Effector memory CD8-positive, alpha-beta T cell (primary cell): Measurements from ENCODE around the gene PLXDC2.
"Not testable (repeated sequence)": the region's sequence is repeated elsewhere in the genome, so short reads cannot be mapped to it uniquely, and the experiment has no call there.

Source experiments
- ATAC-seq: fragments of 150-1000 bp; cut with Tn5 transposase; replicated peaks from 2 replicates; pipeline ENCODE4 v1.10.0; 2021; ENCODE audit warnings: mild to moderate bottlenecking, moderate library complexity
- DNase-seq, 3 experiments: peaks; one replicate each; pipeline ENCODE4 v3.0.0; 2021
- H3K27ac Mint-ChIP-seq, 2 donors: one replicate each; pipeline ENCODE4 v1.8.0; 2022; ENCODE audit warnings: mild to moderate bottlenecking in 2 of 2, mixed read lengths in 2 of 2, moderate library complexity in 2 of 2
- H3K27me3 Mint-ChIP-seq, 2 donors: one replicate each; pipeline ENCODE4 v1.8.0; 2022; ENCODE audit warnings: mixed read lengths in 2 of 2
- H3K36me3 Mint-ChIP-seq: one replicate; pipeline ENCODE4 v1.8.0; 2022; ENCODE audit warnings: mild to moderate bottlenecking, moderate library complexity, mixed read lengths; ENCODE audit not compliant: insufficient read depth
- H3K4me1 Mint-ChIP-seq, 2 donors: one replicate each; pipeline ENCODE4 v1.8.0; 2022; ENCODE audit warnings: low read depth in 2 of 2, mixed read lengths in 2 of 2
- H3K4me3 Mint-ChIP-seq, 2 donors: one replicate each; pipeline ENCODE4 v1.8.0; 2022; ENCODE audit warnings: mild to moderate bottlenecking in 2 of 2, mixed read lengths in 2 of 2, moderate library complexity in 2 of 2
- H3K9me3 Mint-ChIP-seq, 2 donors: one replicate each; pipeline ENCODE4 v1.8.0; 2022; ENCODE audit warnings: mixed read lengths in 2 of 2

Gene PLXDC2

DNA sequence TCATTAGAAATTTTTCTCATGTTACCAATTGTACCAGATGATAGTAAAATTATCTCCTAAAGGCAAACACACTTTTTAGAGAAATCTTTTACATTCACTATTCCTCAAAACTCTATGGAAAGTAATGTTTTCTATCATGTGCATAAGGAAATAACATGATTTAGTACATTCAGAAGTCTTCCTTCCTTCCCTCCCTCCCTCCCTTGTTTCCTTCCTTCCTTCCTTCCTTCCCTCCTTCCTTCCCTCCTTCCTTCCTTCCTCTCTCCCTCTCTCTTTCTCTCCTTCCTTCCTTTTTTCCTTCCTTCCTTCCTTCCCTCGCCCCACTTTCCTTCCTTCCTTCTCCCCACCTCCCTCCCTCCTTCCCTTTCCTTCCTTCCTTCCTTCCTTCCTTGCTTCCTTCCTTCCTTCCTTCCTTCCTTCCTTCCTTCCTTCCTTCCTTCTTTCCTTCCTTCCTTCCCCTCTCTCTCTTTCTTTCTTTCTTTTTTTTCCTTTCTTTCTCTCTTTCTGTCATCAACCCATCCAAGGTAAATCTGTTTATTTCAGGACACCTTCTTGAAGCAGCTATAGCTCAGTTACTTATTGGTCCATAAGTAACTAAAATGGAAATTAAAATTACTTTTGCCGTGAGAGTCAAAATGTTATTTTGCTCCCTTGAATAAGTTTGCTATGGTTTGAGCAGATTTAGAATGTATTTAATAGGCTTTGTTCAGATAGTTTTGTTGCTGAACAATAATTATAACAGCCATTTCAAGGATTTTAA is 197.9 kb downstream of the PLXDC2 start:
- Mint-ChIP-seq H3K4me1 (no peaks in the 10 kb centered on the region), H3K36me3 (no peaks in the 10 kb centered on the region), H3K4me3 (no peak overlapping the region), H3K27ac (no peak overlapping the region), H3K27me3 (no peaks in the 10 kb centered on the region), H3K9me3 (peaks cover 5 to 15% of the 10 kb centered on the region in 2 donors)
- DNase-seq (no peak), ATAC-seq (no peak)

DNA sequence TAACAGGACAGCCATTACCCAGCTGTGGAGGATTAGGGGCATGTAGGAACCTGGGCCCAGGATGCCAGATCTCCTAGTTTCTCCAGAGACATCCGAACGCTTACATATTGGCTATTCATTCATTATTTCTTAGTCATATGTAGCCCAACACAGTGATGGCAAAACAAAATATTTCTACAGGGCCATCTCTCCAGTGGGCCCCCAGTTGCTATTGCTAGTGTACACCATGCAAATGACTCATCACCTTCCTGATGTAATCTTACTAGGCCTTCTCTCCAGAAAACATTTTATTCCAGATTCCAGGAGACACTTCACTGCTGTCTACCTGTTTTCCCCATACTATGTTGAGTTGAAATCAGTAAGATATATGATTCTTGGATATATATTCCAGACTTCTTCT is 201.7 kb downstream of the PLXDC2 start:
- H3K9me3 Mint-ChIP-seq = peaks cover 9 to 21% of the 10 kb centered on the region in 2 donors
- H3K4me3 Mint-ChIP-seq = no peak overlapping the region
- no peaks in the 10 kb centered on the region for H3K4me1 Mint-ChIP-seq
- ATAC-seq (no peak), DNase-seq (no peak)
- no peaks in the 10 kb centered on the region for H3K27me3 Mint-ChIP-seq
- H3K36me3 Mint-ChIP-seq = no peaks in the 10 kb centered on the region
- no peak overlapping the region for H3K27ac Mint-ChIP-seq

GRCh38 chr10:20020677-20021076 is 204.4 kb downstream of the PLXDC2 start:
- no peaks in the 10 kb centered on the region for H3K27me3 Mint-ChIP-seq
- no peak overlapping the region for H3K4me3 Mint-ChIP-seq
- peaks cover 10 to 13% of the 10 kb centered on the region in 2 donors for H3K9me3 Mint-ChIP-seq
- H3K4me1 Mint-ChIP-seq = no peaks in the 10 kb centered on the region
- DNase-seq = no peak
- ATAC-seq = no peak
- no peaks in the 10 kb centered on the region for H3K36me3 Mint-ChIP-seq
- H3K27ac Mint-ChIP-seq = no peak overlapping the region

DNA sequence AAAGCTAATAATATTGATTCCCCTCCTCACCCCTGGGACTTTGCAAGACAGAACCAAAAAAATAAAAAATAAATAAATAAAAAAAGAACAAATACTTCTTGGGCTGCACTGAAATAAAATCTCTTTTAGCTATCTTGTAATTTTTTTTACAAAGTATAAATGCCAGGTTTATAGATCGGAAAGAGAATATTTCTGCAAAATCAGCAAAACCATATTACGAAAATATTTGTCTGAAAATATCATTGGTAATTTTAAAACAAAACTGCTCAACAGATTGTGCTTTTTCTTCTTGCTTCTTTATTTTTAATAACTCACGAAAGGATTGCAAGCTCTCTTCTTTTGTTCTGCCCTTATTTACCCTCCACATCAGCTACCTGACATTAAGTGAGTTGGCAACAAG is 213.3 kb downstream of the PLXDC2 start:
- no peaks in the 10 kb centered on the region for H3K27me3 Mint-ChIP-seq
- H3K4me1 Mint-ChIP-seq = no peaks in the 10 kb centered on the region
- no peak overlapping the region for H3K27ac Mint-ChIP-seq
- no peaks in the 10 kb centered on the region for H3K36me3 Mint-ChIP-seq
- ATAC-seq (no peak), DNase-seq (no peak)
- H3K9me3 Mint-ChIP-seq = peaks cover 5 to 13% of the 10 kb centered on the region in 2 donors
- no peak overlapping the region for H3K4me3 Mint-ChIP-seq

DNA sequence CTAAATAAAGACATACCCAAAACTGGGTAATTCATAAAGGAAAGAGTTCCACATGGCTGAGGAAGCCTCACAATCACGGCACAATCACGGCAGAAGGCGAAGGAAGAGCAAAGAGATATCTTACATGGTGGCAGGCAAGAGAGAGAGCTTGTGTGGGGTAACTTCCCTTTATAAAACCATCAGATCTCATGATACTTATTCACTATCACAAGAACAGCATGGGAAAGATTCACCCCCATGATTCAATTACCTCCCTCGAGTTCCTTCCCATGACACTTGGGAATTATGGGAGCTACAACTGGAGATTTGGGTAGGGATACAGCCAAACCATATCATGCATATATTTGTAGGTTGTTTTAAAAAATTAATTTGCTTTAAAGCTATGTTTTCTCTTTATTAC is 217.2 kb downstream of the PLXDC2 start:
- H3K27me3 Mint-ChIP-seq = no peaks in the 10 kb centered on the region
- DNase-seq = no peak
- H3K9me3 Mint-ChIP-seq = peaks cover 5 to 13% of the 10 kb centered on the region in 2 donors
- no peak overlapping the region for H3K27ac Mint-ChIP-seq
- ATAC-seq = no peak
- H3K36me3 Mint-ChIP-seq = no peaks in the 10 kb centered on the region
- no peak overlapping the region for H3K4me3 Mint-ChIP-seq
- H3K4me1 Mint-ChIP-seq = no peaks in the 10 kb centered on the region

DNA sequence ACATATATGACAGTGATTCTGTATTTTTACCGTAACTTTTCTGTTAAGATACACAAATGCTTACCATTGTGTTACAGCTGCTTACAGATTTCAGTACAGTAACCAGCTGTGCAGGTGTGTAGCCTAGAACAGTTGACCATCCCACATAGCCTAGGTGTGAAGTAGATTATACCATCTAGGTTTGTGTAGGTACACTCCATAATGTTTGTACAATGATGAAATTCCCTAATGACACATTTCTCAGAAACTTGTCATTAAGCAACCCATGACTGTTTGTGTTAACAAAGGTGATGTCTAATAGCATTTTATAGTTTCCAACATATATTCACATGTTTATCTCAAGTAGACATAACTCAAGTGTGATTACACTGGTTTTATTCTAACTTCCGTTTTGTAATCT is 218.5 kb downstream of the PLXDC2 start:
- H3K36me3 Mint-ChIP-seq = no peaks in the 10 kb centered on the region
- no peaks in the 10 kb centered on the region for H3K4me1 Mint-ChIP-seq
- ATAC-seq (no peak), DNase-seq (no peak)
- no peak overlapping the region for H3K4me3 Mint-ChIP-seq
- no peak overlapping the region for H3K27ac Mint-ChIP-seq
- H3K9me3 Mint-ChIP-seq = peaks cover 2 to 13% of the 10 kb centered on the region in 2 donors
- no peaks in the 10 kb centered on the region for H3K27me3 Mint-ChIP-seq

- ATAC-seq (no peak), DNase-seq (no peak)
- Mint-ChIP-seq H3K4me3 (no peak overlapping the region), H3K27ac (no peak overlapping the region), H3K36me3 (no peaks in the 10 kb centered on the region), H3K9me3 (peaks cover 3 to 7% of the 10 kb centered on the region in 2 donors), H3K4me1 (no peaks in the 10 kb centered on the region), H3K27me3 (no peaks in the 10 kb centered on the region)
These were observed 223.8 kb downstream of the PLXDC2 start for GRCh38 chr10:20040012-20040411.

- Mint-ChIP-seq H3K4me3 (no peak overlapping the region), H3K4me1 (no peaks in the 10 kb centered on the region), H3K9me3 (peaks cover 3 to 7% of the 10 kb centered on the region in 2 donors), H3K36me3 (no peaks in the 10 kb centered on the region), H3K27ac (no peak overlapping the region), H3K27me3 (no peaks in the 10 kb centered on the region)
- no peak for ATAC-seq
- DNase-seq = no peak
These were observed 225.7 kb downstream of the PLXDC2 start for GRCh38 chr10:20041931-20042330.

- H3K36me3 Mint-ChIP-seq, H3K27ac Mint-ChIP-seq: not testable (repeated sequence)
These were observed 228.9 kb downstream of the PLXDC2 start for GRCh38 chr10:20045100-20045499.

GRCh38 chr10:20048161-20048560 is 231.9 kb downstream of the PLXDC2 start:
- ATAC-seq (no peak), DNase-seq (no peak)
- H3K27ac Mint-ChIP-seq = no peak overlapping the region
- H3K4me3 Mint-ChIP-seq = no peak overlapping the region
- no peaks in the 10 kb centered on the region for H3K27me3 Mint-ChIP-seq
- peaks cover 7 to 10% of the 10 kb centered on the region in 2 donors for H3K9me3 Mint-ChIP-seq
- H3K4me1 Mint-ChIP-seq = no peaks in the 10 kb centered on the region
- no peaks in the 10 kb centered on the region for H3K36me3 Mint-ChIP-seq

More at GRCh38 chr10:20045100-20045499, 228.9 kb downstream of the PLXDC2 start:
- peaks cover 8 to 17% of the 10 kb centered on the region in 2 donors for H3K9me3 Mint-ChIP-seq
- not testable (repeated sequence) for H3K4me3 Mint-ChIP-seq, H3K27me3 Mint-ChIP-seq, ATAC-seq, DNase-seq, H3K4me1 Mint-ChIP-seq

DNA sequence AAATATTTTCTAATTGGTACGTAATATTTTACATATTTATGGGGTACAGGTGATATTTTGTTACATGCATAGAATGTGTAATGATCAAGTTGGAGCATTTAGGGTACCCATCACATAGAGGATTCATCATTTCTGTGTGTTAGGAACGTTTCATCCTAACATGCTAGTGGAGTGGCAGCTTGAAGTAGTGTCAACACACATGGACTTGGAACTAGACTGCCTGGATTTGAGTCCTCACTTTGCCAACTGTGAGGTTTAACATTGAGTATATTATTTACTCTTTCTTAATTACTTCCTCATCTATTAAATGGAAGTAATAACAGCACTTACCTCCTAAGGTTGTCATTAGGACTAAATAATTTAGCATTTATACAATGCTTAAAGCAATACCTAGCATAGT is 241.9 kb downstream of the PLXDC2 start:
- ATAC-seq = no peak
- DNase-seq = no peak
- H3K27me3 Mint-ChIP-seq = no peaks in the 10 kb centered on the region
- H3K9me3 Mint-ChIP-seq = peaks cover 10 to 11% of the 10 kb centered on the region in 2 donors
- no peak overlapping the region for H3K4me3 Mint-ChIP-seq
- no peaks in the 10 kb centered on the region for H3K4me1 Mint-ChIP-seq
- no peaks in the 10 kb centered on the region for H3K36me3 Mint-ChIP-seq
- no peak overlapping the region for H3K27ac Mint-ChIP-seq

DNA sequence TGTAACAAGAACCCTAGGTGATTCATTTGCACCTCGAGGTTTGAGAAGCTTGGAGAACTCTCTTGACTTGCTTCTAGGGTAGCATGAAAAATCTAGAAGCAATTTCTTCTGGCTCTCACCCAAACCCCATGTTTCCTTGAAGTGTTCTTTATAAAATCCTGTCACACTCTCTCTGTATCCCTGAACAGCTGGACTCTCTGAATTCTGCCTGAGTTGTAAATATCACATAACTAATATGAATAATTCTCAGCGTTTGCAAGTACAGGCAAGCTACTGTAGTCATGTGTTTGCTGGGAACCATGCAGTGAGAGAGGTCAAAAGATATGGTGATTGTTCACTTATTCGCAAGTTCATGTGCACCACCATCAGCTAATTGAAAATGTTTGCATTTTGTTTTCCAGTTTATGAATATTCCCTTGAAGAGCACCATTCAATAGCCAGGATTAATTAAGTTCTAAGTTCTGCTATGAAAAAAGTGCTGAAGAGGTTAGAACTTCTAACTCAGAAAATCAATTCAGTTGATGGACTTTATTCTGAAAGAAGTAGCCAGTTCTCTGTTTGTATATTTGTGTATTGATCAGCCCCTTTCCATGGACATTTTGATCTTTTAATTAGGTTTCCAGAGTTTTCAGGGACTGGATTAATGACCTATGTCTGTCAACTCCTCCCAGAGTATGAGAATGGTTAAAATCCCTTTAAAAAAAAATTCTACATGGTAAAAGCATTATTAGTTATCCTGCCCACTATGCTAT is 243.0 kb downstream of the PLXDC2 start:
- H3K27me3 Mint-ChIP-seq = no peaks in the 10 kb centered on the region
- H3K4me3 Mint-ChIP-seq = no peak overlapping the region
- peaks cover 3 to 5% of the 10 kb centered on the region in 2 donors for H3K9me3 Mint-ChIP-seq
- ATAC-seq (no peak), DNase-seq (no peak)
- H3K4me1 Mint-ChIP-seq = no peaks in the 10 kb centered on the region
- H3K27ac Mint-ChIP-seq = no peak overlapping the region
- peaks cover 4% of the 10 kb centered on the region for H3K36me3 Mint-ChIP-seq

DNA sequence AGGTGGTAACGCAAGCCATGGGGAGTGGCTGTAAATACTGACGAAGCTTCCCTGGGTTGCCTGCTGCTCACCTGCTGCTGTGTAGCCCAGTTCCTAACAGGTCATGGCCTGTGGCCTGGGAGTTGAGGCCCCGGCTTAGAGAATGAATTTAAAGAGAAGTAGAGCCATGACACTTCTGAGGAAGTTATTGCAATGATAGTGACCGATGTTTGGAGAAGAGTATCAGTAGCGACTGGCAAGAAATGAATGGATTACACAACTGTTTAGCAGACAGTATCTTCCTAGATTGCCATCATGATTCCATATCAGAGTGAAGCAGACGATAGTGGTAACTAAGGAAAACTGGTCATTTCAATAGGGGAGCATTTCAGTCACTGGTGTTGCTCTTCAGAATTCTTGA is 249.6 kb downstream of the PLXDC2 start:
- no peak for ATAC-seq

GRCh38 chr10:20073167-20073566 is 256.9 kb downstream of the PLXDC2 start:
- Mint-ChIP-seq H3K9me3 (peaks cover 7 to 9% of the 10 kb centered on the region in 2 donors), H3K27ac (no peak overlapping the region), H3K36me3 (no peaks in the 10 kb centered on the region), H3K4me3 (no peak overlapping the region), H3K4me1 (no peaks in the 10 kb centered on the region), H3K27me3 (no peaks in the 10 kb centered on the region)
- no peak for ATAC-seq
- no peak for DNase-seq

More for the DNA sequence above, 249.6 kb downstream of the PLXDC2 start:
- H3K4me3 Mint-ChIP-seq = no peak overlapping the region
- peaks cover 4% of the 10 kb centered on the region for H3K36me3 Mint-ChIP-seq
- no peak for DNase-seq
- H3K4me1 Mint-ChIP-seq = no peaks in the 10 kb centered on the region
- no peak overlapping the region for H3K27ac Mint-ChIP-seq
- peaks cover 8 to 15% of the 10 kb centered on the region in 2 donors for H3K9me3 Mint-ChIP-seq
- H3K27me3 Mint-ChIP-seq = no peaks in the 10 kb centered on the region
